ENCODE results near the gene SEC24B. TPM values are rescaled to one million over a fixed set of nuclear protein-coding genes. Genes with fewer than 3 reads are reported as not detected.
"Not testable (repeated sequence)": the region's sequence is repeated elsewhere in the genome, so short reads cannot be mapped to it uniquely, and the experiment has no call there.

Gene SEC24B
- total RNA-seq, 1 experiment from 2014 or later: 21.7 TPM

GRCh38 chr4:109447278-109447677 is 13.7 kb downstream of the SEC24B start:
- no peak for DNase-seq
- H3K27me3 ChIP-seq (ENCODE audit: control insufficient read depth, insufficient read depth, low read length): no peaks in the 10 kb centered on the region
- no peaks in the 10 kb centered on the region; the same call in 1 of the 2 replicates for H3K36me3 ChIP-seq (replicated peaks; ENCODE audit: control insufficient read depth, insufficient read depth, low read length)
- no peak overlapping the region for H3K4me3 ChIP-seq (ENCODE audit: insufficient read depth, low read depth, low read length)

- DNase-seq: no peak
- Histone ChIP-seq H3K4me3 (ENCODE audit: insufficient read depth, low read depth, low read length) (no peak overlapping the region), H3K27me3 (ENCODE audit: control insufficient read depth, insufficient read depth, low read length) (no peaks in the 10 kb centered on the region), H3K36me3 (replicated peaks; ENCODE audit: control insufficient read depth, insufficient read depth, low read length) (no peaks in the 10 kb centered on the region)
Measured at GRCh38 chr4:109451544-109452273, 18.1 kb downstream of the SEC24B start.

GRCh38 chr4:109453110-109453509 is 19.5 kb downstream of the SEC24B start:
- H3K4me3 ChIP-seq (ENCODE audit: insufficient read depth, low read depth, low read length); H3K36me3 ChIP-seq (replicated peaks; ENCODE audit: control insufficient read depth, insufficient read depth, low read length); DNase-seq; H3K27me3 ChIP-seq (ENCODE audit: control insufficient read depth, insufficient read depth, low read length): not testable (repeated sequence)

- Histone ChIP-seq H3K4me3 (ENCODE audit: insufficient read depth, low read depth, low read length) (no peak overlapping the region), H3K27me3 (ENCODE audit: control insufficient read depth, insufficient read depth, low read length) (no peaks in the 10 kb centered on the region), H3K36me3 (replicated peaks; ENCODE audit: control insufficient read depth, insufficient read depth, low read length) (peaks cover 9% of the 10 kb centered on the region)
- DNase-seq: no peak
Measured at GRCh38 chr4:109462297-109462696, 28.7 kb downstream of the SEC24B start.

- DNase-seq: no peak
- Histone ChIP-seq H3K27me3 (ENCODE audit: control insufficient read depth, insufficient read depth, low read length) (no peaks in the 10 kb centered on the region), H3K36me3 (replicated peaks; ENCODE audit: control insufficient read depth, insufficient read depth, low read length) (peaks cover 9% of the 10 kb centered on the region), H3K4me3 (ENCODE audit: insufficient read depth, low read depth, low read length) (no peak overlapping the region)
Measured at GRCh38 chr4:109462802-109463201, 29.2 kb downstream of the SEC24B start.

GRCh38 chr4:109465069-109465468 is 31.5 kb downstream of the SEC24B start:
- H3K4me3 ChIP-seq (ENCODE audit: insufficient read depth, low read depth, low read length): no peak overlapping the region
- H3K36me3 ChIP-seq (replicated peaks; ENCODE audit: control insufficient read depth, insufficient read depth, low read length): peaks cover 9% of the 10 kb centered on the region
- no peak for DNase-seq
- H3K27me3 ChIP-seq (ENCODE audit: control insufficient read depth, insufficient read depth, low read length): no peaks in the 10 kb centered on the region

GRCh38 chr4:109469915-109470314 is 36.3 kb downstream of the SEC24B start:
- DNase-seq: no peak
- Histone ChIP-seq H3K27me3 (ENCODE audit: control insufficient read depth, insufficient read depth, low read length) (no peaks in the 10 kb centered on the region), H3K36me3 (replicated peaks; ENCODE audit: control insufficient read depth, insufficient read depth, low read length) (no peaks in the 10 kb centered on the region; the same call in 1 of the 2 replicates)

DNA sequence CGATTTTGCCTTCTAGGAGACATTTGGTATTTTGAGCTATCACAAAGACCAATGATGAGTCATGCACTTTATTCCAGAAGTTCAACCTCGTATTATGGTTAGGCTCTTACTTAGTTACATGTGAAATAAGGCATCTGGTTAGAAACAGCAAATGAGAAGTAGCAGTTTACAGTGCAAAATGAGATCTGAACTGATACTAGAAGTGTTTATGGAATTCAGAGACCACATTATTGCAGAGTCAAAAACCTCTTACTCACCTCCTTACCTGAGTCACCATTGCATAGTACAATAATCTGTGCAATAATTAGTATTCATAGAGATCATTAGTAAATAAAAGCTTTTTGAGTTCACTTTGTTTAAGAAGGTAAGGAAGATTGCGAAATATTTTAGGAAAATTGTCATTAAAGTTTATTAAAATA is 38.7 kb downstream of the SEC24B start:
- no peaks in the 10 kb centered on the region for H3K36me3 ChIP-seq (replicated peaks; ENCODE audit: control insufficient read depth, insufficient read depth, low read length)
- DNase-seq: no peak
- no peaks in the 10 kb centered on the region for H3K27me3 ChIP-seq (ENCODE audit: control insufficient read depth, insufficient read depth, low read length)
- no peak overlapping the region for H3K4me3 ChIP-seq (ENCODE audit: insufficient read depth, low read depth, low read length)

More at GRCh38 chr4:109469915-109470314, 36.3 kb downstream of the SEC24B start:
- H3K4me3 ChIP-seq (ENCODE audit: insufficient read depth, low read depth, low read length): no peak overlapping the region

- Histone ChIP-seq H3K36me3 (replicated peaks; ENCODE audit: control insufficient read depth, insufficient read depth, low read length) (no peaks in the 10 kb centered on the region), H3K4me3 (ENCODE audit: insufficient read depth, low read depth, low read length) (no peak overlapping the region), H3K27me3 (ENCODE audit: control insufficient read depth, insufficient read depth, low read length) (no peaks in the 10 kb centered on the region)
- no peak for DNase-seq
Measured at GRCh38 chr4:109473824-109474223, 40.2 kb downstream of the SEC24B start.

DNA sequence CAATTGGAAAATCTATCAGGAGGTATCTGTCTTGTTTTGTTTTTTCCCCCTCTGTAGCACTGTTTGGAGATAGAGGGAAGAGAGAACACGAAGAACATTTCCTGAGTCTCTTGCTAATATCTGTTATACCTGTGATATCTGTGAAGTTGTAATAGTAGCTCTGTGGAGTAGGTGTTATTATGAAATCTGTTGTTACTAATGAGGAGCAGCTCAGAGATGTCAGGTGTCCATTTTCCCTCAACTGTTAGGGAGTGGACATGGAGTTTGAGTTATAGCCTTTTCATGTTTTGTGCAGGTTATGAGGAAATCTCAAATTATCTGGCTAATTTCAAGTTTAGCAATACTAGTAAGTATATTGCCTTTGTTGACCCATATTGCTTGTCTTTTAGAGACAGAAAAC is 52.4 kb downstream of the SEC24B start:
- Histone ChIP-seq H3K4me3 (ENCODE audit: insufficient read depth, low read depth, low read length) (no peak overlapping the region), H3K36me3 (replicated peaks; ENCODE audit: control insufficient read depth, insufficient read depth, low read length) (no peaks in the 10 kb centered on the region; the same call in 1 of the 2 replicates), H3K27me3 (ENCODE audit: control insufficient read depth, insufficient read depth, low read length) (no peaks in the 10 kb centered on the region)
- no peak for DNase-seq

DNA sequence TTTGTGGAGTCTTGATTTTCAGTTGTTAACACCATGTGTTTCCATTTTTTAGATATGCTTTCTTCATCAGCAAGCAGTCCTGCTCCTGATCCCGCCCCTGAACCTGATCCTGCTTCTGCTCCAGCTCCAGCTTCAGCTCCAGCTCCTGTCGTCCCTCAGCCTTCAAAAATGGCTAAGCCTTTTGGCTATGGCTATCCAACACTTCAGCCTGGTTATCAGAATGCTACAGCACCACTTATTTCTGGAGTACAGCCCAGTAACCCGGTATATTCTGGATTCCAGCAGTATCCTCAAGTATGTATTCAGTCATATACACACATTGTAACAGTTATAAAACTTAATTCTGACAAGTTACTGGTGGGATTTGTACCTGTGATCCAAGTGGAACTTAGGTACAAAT is 60.9 kb downstream of the SEC24B start:
- Histone ChIP-seq H3K4me3 (ENCODE audit: insufficient read depth, low read depth, low read length) (no peak overlapping the region), H3K27me3 (ENCODE audit: control insufficient read depth, insufficient read depth, low read length) (no peaks in the 10 kb centered on the region), H3K36me3 (replicated peaks; ENCODE audit: control insufficient read depth, insufficient read depth, low read length) (peaks cover 5% of the 10 kb centered on the region)
- DNase-seq: no peak

DNA sequence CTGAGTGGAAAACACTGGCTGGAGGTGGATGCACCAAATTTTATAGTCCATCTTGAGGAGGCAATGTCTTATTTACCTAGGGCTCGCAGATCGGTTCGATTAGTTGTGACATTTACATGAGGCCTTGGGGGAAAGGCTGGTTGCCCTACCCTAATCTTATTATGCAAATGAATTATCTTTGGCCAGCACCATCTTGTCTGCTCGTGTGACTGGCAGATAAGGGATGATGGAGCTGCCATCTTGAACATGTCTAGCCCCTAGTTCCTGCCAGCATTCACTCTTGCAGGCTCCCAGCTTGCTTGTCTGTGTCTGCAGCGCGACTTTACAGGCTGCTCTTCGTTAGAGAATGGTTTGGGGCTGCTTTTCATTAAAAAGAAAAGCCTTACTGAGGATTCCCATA is 61.9 kb downstream of the SEC24B start:
- Histone ChIP-seq H3K36me3 (replicated peaks; ENCODE audit: control insufficient read depth, insufficient read depth, low read length) (peaks cover 6% of the 10 kb centered on the region), H3K27me3 (ENCODE audit: control insufficient read depth, insufficient read depth, low read length) (no peaks in the 10 kb centered on the region), H3K4me3 (ENCODE audit: insufficient read depth, low read depth, low read length) (no peak overlapping the region)
- DNase-seq: no peak

DNA sequence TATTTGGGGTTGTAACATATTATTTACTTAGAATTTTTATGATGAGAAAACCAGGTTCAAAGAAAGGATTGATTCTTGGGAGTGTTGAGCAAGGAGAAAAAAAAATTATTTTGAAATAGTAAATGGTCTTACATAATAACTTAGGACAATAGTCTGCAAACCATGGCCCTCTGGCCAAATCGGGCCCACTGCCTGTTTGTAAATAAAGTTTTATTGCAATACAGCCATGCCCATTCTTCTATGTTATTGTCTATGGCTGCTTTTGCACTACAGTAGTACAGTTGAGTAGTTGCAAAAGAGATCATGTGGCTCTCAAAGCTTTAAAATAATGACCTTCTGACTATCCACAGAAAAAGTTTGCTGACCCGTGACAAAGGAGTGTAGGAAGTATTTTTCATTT is 63.3 kb downstream of the SEC24B start:
- peaks cover 6% of the 10 kb centered on the region for H3K36me3 ChIP-seq (replicated peaks; ENCODE audit: control insufficient read depth, insufficient read depth, low read length)
- H3K4me3 ChIP-seq (ENCODE audit: insufficient read depth, low read depth, low read length): no peak overlapping the region
- no peak for DNase-seq
- H3K27me3 ChIP-seq (ENCODE audit: control insufficient read depth, insufficient read depth, low read length): no peaks in the 10 kb centered on the region

DNA sequence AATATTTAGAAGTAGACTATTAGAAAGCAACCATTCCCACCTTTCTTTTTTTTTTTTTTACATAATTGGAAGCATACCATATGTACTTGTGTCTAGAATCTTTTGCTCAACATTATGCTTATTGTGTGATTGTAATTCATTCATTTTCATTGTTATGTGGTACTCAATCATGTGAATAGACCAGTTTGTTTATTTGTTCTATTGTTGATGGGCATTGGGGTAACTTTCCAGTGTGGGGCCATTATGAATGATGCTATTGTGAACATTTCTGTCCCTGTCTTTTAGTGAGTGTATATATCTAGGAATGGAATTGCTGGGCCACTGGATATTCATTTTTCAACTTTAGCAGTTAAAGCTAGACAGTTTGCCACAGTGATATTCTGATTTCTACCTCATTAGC is 63.9 kb downstream of the SEC24B start:
- Histone ChIP-seq H3K27me3 (ENCODE audit: control insufficient read depth, insufficient read depth, low read length) (no peaks in the 10 kb centered on the region), H3K36me3 (replicated peaks; ENCODE audit: control insufficient read depth, insufficient read depth, low read length) (peaks cover 6% of the 10 kb centered on the region)
- no peak for DNase-seq

DNA sequence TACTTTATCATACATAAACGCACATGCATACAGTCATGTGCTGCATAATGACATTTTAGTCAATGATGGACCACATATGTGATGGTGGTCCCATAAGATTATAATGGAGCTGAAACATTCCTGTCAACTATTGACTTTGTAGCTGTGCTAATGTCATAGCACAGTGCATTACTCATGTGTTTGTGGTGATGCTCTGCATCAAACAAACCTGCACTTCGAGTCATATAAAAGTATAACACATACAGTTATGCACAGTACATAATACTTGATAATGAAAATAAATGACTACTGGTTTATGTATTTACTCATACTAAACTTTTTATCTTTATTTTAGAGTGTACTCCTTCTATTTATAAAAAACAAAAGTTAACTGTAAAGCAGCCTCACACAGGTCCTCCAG is 65.9 kb downstream of the SEC24B start:
- no peaks in the 10 kb centered on the region for H3K27me3 ChIP-seq (ENCODE audit: control insufficient read depth, insufficient read depth, low read length)
- DNase-seq: no peak
- H3K4me3 ChIP-seq (ENCODE audit: insufficient read depth, low read depth, low read length): no peak overlapping the region
- H3K36me3 ChIP-seq (replicated peaks; ENCODE audit: control insufficient read depth, insufficient read depth, low read length): peaks cover 6% of the 10 kb centered on the region

More for the DNA sequence above, 63.9 kb downstream of the SEC24B start:
- H3K4me3 ChIP-seq (ENCODE audit: insufficient read depth, low read depth, low read length): no peak overlapping the region

Measured in H7 (cell line).